Activated CD8-positive, alpha-beta T cell treated with anti-CD3 and anti-CD28 coated beads for 36 hours (primary cell): ENCODE data around the gene DPF3. TPM values are rescaled to one million over a fixed set of nuclear protein-coding genes. Genes with fewer than 3 reads are reported as not detected.

ENCODE experiments used
- ATAC-seq: fragments of 200-7000 bp; cut with Tn5 transposase; one replicate; pipeline ENCODE4 v1.10.0; 2021; ENCODE audit warnings: mild to moderate bottlenecking, moderate library complexity
- CTCF ChIA-PET: fragments of 350-600 bp; sonication (Branson Sonifier 250); formaldehyde crosslinking; loops from one replicate; lab custom pipeline; 2021; ENCODE audit warnings: antibody characterized with exemption; lab: Charles Lee
- POLR2A ChIA-PET: fragments of 350-600 bp; sonication (Branson Sonifier 250); formaldehyde crosslinking; loops from one replicate; lab custom pipeline; 2021; ENCODE audit warnings: antibody characterized with exemption; lab: Charles Lee
- DNase-seq: peaks from one replicate; pipeline ENCODE4 v3.0.0-alpha.2; 2020
- H3K27ac Mint-ChIP-seq: one replicate; pipeline ENCODE4 v1.8.0; 2021; ENCODE audit warnings: mild to moderate bottlenecking, mixed read lengths
- H3K27me3 Mint-ChIP-seq: one replicate; pipeline ENCODE4 v1.8.0; 2021; ENCODE audit warnings: mixed read lengths
- H3K36me3 Mint-ChIP-seq: one replicate; pipeline ENCODE4 v1.8.0; 2021; ENCODE audit warnings: low read depth, mixed read lengths
- H3K4me1 Mint-ChIP-seq: one replicate; pipeline ENCODE4 v1.8.0; 2021; ENCODE audit warnings: low read depth, mixed read lengths
- H3K4me3 Mint-ChIP-seq: one replicate; pipeline ENCODE4 v1.8.0; 2021; ENCODE audit warnings: mild to moderate bottlenecking, moderate library complexity, mixed read lengths
- H3K9me3 Mint-ChIP-seq: one replicate; pipeline ENCODE4 v1.8.0; 2021; ENCODE audit warnings: mixed read lengths
- intact Hi-C: fragments of 100-400 bp; cut with micrococcal nuclease; formaldehyde crosslinking; loops from one replicate; pipeline ENCODE4 v1.10.0; 2022
- total RNA-seq, 2 experiments: library from RNA; stranded (reverse); gene quantifications; one replicate each; pipeline ENCODE4 v1.2.3, GENCODE V29; 2021
- TF ChIP-seq, protein P1 (sequence below): fragments of 200-600 bp; IDR thresholded peaks from one replicate; pipeline ENCODE4 v1.8.0; 2022; ENCODE audit warnings: antibody characterized with exemption, mild to moderate bottlenecking

DPF3 gene
- total RNA-seq, 2 experiments from 2014 or later = 0.13 to 0.54 TPM

DNA sequence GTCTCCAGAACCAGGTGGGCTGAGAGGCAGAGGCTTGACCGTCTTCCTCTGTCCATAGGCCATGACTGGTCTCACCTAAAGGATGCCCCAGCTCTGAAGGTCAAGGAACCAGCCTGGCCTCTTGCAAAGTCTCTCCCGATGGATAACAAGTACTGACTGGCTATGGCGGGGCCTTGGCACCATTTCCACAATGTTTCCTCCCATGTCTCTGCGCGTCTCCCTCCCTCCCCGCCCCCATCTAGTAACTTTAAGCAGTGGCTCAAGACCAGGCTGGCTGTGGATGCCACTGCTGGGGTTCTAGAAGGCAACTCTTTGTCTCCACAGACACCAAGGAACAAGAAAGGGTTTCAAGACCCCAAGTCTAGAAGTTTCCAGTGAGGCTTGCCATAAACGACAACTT, 275.5 kb downstream of the DPF3 start:
- Mint-ChIP-seq H3K4me1 (no peaks in the 10 kb centered on the region), H3K4me3 (no peak overlapping the region), H3K27me3 (peaks cover 1% of the 10 kb centered on the region), H3K36me3 (no peaks in the 10 kb centered on the region), H3K27ac (no peak overlapping the region), H3K9me3 (peaks cover 4% of the 10 kb centered on the region)
- ATAC-seq = no peak
- DNase-seq = no peak
- intact Hi-C loops = no loop called here
- ChIA-PET CTCF (no interaction called here), POLR2A (no interaction called here)
- TF ChIP-seq, protein P1, sequence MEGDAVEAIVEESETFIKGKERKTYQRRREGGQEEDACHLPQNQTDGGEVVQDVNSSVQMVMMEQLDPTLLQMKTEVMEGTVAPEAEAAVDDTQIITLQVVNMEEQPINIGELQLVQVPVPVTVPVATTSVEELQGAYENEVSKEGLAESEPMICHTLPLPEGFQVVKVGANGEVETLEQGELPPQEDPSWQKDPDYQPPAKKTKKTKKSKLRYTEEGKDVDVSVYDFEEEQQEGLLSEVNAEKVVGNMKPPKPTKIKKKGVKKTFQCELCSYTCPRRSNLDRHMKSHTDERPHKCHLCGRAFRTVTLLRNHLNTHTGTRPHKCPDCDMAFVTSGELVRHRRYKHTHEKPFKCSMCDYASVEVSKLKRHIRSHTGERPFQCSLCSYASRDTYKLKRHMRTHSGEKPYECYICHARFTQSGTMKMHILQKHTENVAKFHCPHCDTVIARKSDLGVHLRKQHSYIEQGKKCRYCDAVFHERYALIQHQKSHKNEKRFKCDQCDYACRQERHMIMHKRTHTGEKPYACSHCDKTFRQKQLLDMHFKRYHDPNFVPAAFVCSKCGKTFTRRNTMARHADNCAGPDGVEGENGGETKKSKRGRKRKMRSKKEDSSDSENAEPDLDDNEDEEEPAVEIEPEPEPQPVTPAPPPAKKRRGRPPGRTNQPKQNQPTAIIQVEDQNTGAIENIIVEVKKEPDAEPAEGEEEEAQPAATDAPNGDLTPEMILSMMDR = no peak

DNA sequence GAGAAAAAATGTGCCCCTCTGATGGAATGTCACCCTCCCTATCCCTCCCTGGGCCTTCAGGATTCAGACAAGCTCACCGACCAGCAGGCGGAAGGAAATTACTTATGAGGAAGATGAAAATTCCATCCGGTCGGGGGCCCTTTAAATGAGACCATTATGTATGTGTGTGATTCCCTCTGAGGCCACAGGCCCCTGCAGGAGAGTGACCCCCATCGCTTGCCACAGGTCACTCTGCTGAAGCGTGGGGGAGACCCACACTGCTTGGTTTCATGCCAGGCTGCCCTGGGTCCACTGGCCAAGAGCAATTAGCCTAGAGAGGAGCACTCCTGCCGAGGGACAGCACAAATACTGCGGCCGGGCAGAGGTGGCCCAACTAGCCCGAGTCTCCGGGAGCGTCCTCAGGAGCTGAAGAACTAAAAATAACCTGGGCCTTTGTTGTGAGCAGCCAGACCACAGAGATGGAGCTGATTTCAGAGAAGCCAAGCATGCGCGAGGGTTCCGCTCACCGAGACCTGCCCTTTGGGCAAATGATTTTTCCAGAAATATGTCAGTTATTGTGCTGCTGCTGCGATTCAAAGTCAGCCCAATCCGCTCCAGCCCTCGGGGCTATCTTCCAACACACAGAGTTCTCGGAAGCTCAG, 276.4 kb downstream of the DPF3 start:
- DNase-seq (no peak), ATAC-seq (no peak)
- intact Hi-C loops = no loop called here
- TF ChIP-seq, protein P1 = no peak
- ChIA-PET POLR2A (interaction anchor here (0.7 kb wide), 1 partner anchor 95 kb away, joined by 3 read pairs; no protein-coding TSS in a partner anchor), CTCF (interaction anchor here (0.7 kb wide), 2 partner anchors 41 to 286 kb away, joined by 3 read pairs; no protein-coding TSS in a partner anchor)
- Mint-ChIP-seq H3K36me3 (no peaks in the 10 kb centered on the region), H3K4me3 (no peak overlapping the region), H3K27ac (no peak overlapping the region), H3K9me3 (no peaks in the 10 kb centered on the region), H3K27me3 (peaks cover 4% of the 10 kb centered on the region), H3K4me1 (no peaks in the 10 kb centered on the region)

DNA sequence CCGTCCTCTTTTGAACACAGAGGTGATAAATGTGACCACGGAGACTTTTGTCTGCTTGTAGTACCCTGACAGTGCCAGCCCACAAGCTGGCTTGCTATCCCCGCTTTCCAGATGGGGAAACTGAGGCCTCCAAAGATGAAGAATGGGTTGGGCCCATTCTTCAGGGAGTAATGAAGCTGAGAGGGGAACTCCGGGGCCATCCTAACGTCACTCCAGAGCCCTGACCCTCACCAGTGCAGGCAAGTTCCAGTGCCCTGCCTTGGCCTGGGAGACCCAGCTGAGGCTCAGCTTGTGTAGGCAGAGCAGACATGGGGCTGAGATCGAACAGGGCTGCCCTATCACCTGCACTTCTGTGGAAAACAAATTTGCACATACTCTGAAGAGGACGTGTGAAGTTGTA, 277.1 kb downstream of the DPF3 start:
- ATAC-seq = no peak
- no peak overlapping the region for H3K27ac Mint-ChIP-seq

DNA sequence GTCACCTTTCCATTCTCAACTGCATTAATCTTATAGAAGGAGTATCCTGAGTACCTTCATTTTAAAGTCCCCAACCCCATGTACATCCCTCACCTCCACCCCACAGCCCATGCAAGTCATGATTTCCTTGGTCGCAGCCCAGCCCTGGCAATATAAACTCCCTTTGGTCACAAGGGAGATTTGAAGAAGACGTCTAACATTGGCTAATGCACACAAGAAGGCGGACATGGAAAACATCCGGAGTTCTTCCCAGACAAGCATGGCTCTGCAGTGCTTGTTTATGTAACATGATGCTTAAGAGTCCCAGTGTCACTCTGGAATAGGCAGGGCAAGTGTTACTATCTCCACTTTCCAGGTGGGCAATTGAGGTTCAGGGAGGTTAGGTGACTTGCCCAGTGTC, 277.6 kb downstream of the DPF3 start:
- Mint-ChIP-seq H3K4me3 (no peak overlapping the region), H3K36me3 (no peaks in the 10 kb centered on the region), H3K27me3 (peaks cover 7% of the 10 kb centered on the region), H3K9me3 (no peaks in the 10 kb centered on the region), H3K4me1 (no peaks in the 10 kb centered on the region), H3K27ac (no peak overlapping the region)
- TF ChIP-seq, protein P1 = no peak
- ATAC-seq (no peak), DNase-seq (no peak)
- intact Hi-C loops = no loop called here
- ChIA-PET CTCF (no interaction called here), POLR2A (no interaction called here)

More for the DNA sequence above, 277.1 kb downstream of the DPF3 start:
- Mint-ChIP-seq H3K36me3 (no peaks in the 10 kb centered on the region), H3K9me3 (no peaks in the 10 kb centered on the region), H3K4me1 (no peaks in the 10 kb centered on the region), H3K4me3 (no peak overlapping the region), H3K27me3 (peaks cover 4% of the 10 kb centered on the region)
- ChIA-PET CTCF (no interaction called here), POLR2A (interaction anchor here (0.7 kb wide), 1 partner anchor 94 kb away, joined by 3 read pairs; no protein-coding TSS in a partner anchor)
- TF ChIP-seq, protein P1 = no peak
- DNase-seq = no peak
- intact Hi-C loops = no loop called here

DNA sequence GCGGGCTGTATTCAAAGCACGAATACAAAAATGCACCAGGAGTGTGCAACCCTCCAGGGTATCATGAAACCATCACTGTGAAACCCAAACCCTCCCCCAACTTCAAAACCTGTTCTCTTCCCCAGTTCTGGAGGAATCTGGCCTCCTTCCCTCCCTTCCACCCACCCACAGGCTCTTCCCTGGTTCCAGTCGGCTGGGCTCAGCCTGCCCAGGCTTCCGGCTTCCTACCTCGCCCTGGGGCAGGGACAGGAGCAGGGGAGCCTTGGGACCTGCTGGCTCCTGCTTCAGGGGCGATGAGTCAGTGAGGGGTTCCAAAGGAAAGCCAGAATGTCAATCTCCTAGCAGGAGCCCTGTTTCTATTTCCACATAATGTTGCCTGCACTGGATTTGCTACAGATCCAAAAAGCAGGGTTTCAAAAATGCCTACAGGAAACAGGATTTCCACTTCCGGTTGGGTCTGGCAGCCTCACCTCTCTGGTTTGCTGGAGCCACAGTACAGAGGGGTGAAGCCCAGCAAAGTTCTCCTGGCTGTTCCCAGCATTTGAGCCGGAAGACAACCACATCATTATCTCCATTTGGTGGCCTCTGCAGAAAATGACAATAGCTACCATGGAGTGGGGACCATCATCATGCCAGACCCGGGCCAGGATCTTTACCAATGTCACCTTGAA, 278.3 kb downstream of the DPF3 start:
- H3K9me3 Mint-ChIP-seq = no peaks in the 10 kb centered on the region
- no peak for ATAC-seq
- intact Hi-C loops = no loop called here
- no peak overlapping the region for H3K4me3 Mint-ChIP-seq
- TF ChIP-seq, protein P1 = no peak
- no peaks in the 10 kb centered on the region for H3K36me3 Mint-ChIP-seq
- no peak for DNase-seq
- H3K4me1 Mint-ChIP-seq = no peaks in the 10 kb centered on the region
- H3K27me3 Mint-ChIP-seq = peaks cover 7% of the 10 kb centered on the region
- ChIA-PET POLR2A (no interaction called here), CTCF (no interaction called here)
- H3K27ac Mint-ChIP-seq = no peak overlapping the region
